Kidney tubule cell (primary cell): ENCODE measurements around the gene TCFL5.
"Not testable (repeated sequence)": the region's sequence is repeated elsewhere in the genome, so short reads cannot be mapped to it uniquely, and the experiment has no call there.

Source experiments
- DNase-seq: peaks from one replicate; pipeline ENCODE4 v3.0.0-alpha.2; 2018; ENCODE audit warnings: low spot score

The TCFL5 gene

GRCh38 chr20:62855120-62855519 lies 6.5 kb downstream of the TCFL5 start:
- DNase-seq: no peak

GRCh38 chr20:62854121-62854520 lies 7.5 kb downstream of the TCFL5 start:
- DNase-seq: no peak

GRCh38 chr20:62853304-62853703 lies 8.3 kb downstream of the TCFL5 start:
- not testable (repeated sequence) for DNase-seq

- no peak for DNase-seq
Measured at GRCh38 chr20:62852841-62853240, 8.8 kb downstream of the TCFL5 start.

- DNase-seq: no peak
Measured at GRCh38 chr20:62852196-62852595, 9.4 kb downstream of the TCFL5 start.

GRCh38 chr20:62850333-62850974 lies 11.2 kb downstream of the TCFL5 start:
- no peak for DNase-seq

GRCh38 chr20:62849431-62849830 lies 12.2 kb downstream of the TCFL5 start:
- DNase-seq: no peak

- not testable (repeated sequence) for DNase-seq
Measured at GRCh38 chr20:62848917-62849316, 12.7 kb downstream of the TCFL5 start.

- DNase-seq: no peak
Measured at GRCh38 chr20:62846166-62846890, 15.3 kb downstream of the TCFL5 start.

GRCh38 chr20:62845416-62846160 lies 16.0 kb downstream of the TCFL5 start:
- no peak for DNase-seq

- DNase-seq: no peak
Measured at GRCh38 chr20:62844182-62844581, 17.4 kb downstream of the TCFL5 start.

- DNase-seq: peak; percentile 59
Measured at GRCh38 chr20:62843656-62844055, 18.0 kb downstream of the TCFL5 start.

GRCh38 chr20:62841705-62842212 lies 19.9 kb downstream of the TCFL5 start:
- DNase-seq: no peak

- no peak for DNase-seq
Measured at GRCh38 chr20:62840244-62841197, 21.1 kb downstream of the TCFL5 start.

- DNase-seq: no peak
Measured at GRCh38 chr20:62839816-62840215, 21.8 kb downstream of the TCFL5 start.

GRCh38 chr20:62839261-62839660 lies 22.4 kb downstream of the TCFL5 start:
- DNase-seq: no peak

GRCh38 chr20:62838128-62838891 lies 23.3 kb downstream of the TCFL5 start:
- DNase-seq: no peak

GRCh38 chr20:62837790-62838127 lies 23.9 kb downstream of the TCFL5 start:
- no peak for DNase-seq

- DNase-seq: no peak
Measured at GRCh38 chr20:62836967-62837490, 24.6 kb downstream of the TCFL5 start.

GRCh38 chr20:62835931-62836861 lies 25.4 kb downstream of the TCFL5 start:
- DNase-seq: no peak
